OCI-LY7 (cell line): ENCODE results near the gene TCF20.

ENCODE experiments used
- EZH2phosphoT487 ChIP-seq: fragments of 200-600 bp; sonication (generic); IDR thresholded peaks from 2 replicates; pipeline ENCODE4 v1.6.1; 2018; ENCODE audit warnings: low read depth, borderline replicate concordance, mild to moderate bottlenecking, mixed run types, antibody characterized with exemption, low read length, moderate library complexity, mixed read lengths
- TF ChIP-seq, protein P1 (sequence below): fragments of 200-600 bp; sonication (generic); conservative IDR thresholded peaks from 2 replicates; pipeline ENCODE4 v1.5.1; 2014; ENCODE audit warnings: mild to moderate bottlenecking, antibody characterized with exemption, low read length, moderate library complexity, mixed read lengths

DNA sequence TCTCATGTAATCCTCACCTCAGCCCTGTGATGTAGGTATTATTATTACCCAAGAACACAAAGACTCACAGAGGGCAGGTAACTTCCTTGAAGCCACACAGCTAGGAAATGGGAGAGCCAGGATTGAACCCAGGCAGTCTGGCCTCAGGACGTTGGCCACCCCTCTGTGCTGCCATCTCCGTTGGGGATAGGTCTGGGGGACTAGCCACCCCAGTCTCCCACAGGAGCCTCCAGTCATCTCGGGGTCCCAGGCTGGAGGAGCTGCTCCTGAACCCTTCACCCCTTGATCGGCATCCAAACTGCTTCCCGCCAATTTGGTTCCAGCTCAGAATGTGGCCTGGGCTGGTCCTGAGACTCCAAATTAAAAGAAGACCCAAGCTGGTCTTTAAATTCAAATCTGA is 10.4 kb upstream of the TCF20 start:
- TF ChIP-seq, protein P1, sequence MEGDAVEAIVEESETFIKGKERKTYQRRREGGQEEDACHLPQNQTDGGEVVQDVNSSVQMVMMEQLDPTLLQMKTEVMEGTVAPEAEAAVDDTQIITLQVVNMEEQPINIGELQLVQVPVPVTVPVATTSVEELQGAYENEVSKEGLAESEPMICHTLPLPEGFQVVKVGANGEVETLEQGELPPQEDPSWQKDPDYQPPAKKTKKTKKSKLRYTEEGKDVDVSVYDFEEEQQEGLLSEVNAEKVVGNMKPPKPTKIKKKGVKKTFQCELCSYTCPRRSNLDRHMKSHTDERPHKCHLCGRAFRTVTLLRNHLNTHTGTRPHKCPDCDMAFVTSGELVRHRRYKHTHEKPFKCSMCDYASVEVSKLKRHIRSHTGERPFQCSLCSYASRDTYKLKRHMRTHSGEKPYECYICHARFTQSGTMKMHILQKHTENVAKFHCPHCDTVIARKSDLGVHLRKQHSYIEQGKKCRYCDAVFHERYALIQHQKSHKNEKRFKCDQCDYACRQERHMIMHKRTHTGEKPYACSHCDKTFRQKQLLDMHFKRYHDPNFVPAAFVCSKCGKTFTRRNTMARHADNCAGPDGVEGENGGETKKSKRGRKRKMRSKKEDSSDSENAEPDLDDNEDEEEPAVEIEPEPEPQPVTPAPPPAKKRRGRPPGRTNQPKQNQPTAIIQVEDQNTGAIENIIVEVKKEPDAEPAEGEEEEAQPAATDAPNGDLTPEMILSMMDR: no peak
- TF ChIP-seq EZH2phosphoT487: no peak
